H1 (cell line): ENCODE results near the gene VGLL4. TPM values are rescaled to one million over a fixed set of nuclear protein-coding genes. Genes with fewer than 3 reads are reported as not detected.

ENCODE experiments used
- CTCF ChIA-PET: fragments of 300-600 bp; sonication (Branson Sonifier 250); formaldehyde crosslinking; loops from one replicate; lab custom pipeline; 2021; ENCODE audit not compliant: partially characterized antibody; lab: Charles Lee
- POLR2A ChIA-PET: fragments of 300-600 bp; sonication (Branson Sonifier 250); formaldehyde crosslinking; loops from one replicate; lab custom pipeline; 2021; ENCODE audit warnings: inconsistent platforms; ENCODE audit not compliant: partially characterized antibody; lab: Charles Lee
- DNase-seq, 2 experiments: peaks; one replicate each; pipeline versions ENCODE4 v3.0.0 to v3.0.0-alpha.2; 2010 to 2022; ENCODE audit warnings: low spot score in 2 of 2, low read depth in 1 of 2, mixed read lengths in 1 of 2
- FAIRE-seq: peaks from 2 replicates; lab custom pipeline; 2011; peaks lifted over from hg19 to GRCh38; lab: Jason Lieb, UNC
- H2AFZ ChIP-seq: 2 replicates; pipeline ENCODE4 v1.8.1; 2012; ENCODE audit warnings: low read length, inconsistent platforms
- H2AK5ac ChIP-seq: 2 replicates; pipeline ENCODE4 v1.6.1; 2013; ENCODE audit warnings: low read depth, low read length
- H2BK120ac ChIP-seq: replicated peaks from 2 replicates; pipeline ENCODE3; 2013; ENCODE audit warnings: low read depth, low read length, inconsistent platforms
- H2BK12ac ChIP-seq: 2 replicates; pipeline ENCODE4 v1.6.1; 2013; ENCODE audit warnings: low read depth, low read length
- H2BK15ac ChIP-seq: 2 replicates; pipeline ENCODE4 v1.6.1; 2013; ENCODE audit warnings: low read length
- H2BK20ac ChIP-seq: 2 replicates; pipeline ENCODE4 v1.6.1; 2013; ENCODE audit warnings: low read length
- H2BK5ac ChIP-seq: 2 replicates; pipeline ENCODE4 v1.6.1; 2013; ENCODE audit warnings: low read depth, low read length
- H3K14ac ChIP-seq: 2 replicates; pipeline ENCODE4 v1.6.1; 2013; ENCODE audit warnings: inconsistent platforms; ENCODE audit not compliant: insufficient read length
- H3K18ac ChIP-seq: 2 replicates; pipeline ENCODE4 v1.6.1; 2013; ENCODE audit warnings: low read length; ENCODE audit errors: extremely low read depth
- H3K23ac ChIP-seq: 2 replicates; pipeline ENCODE4 v1.6.1; 2013; ENCODE audit warnings: inconsistent platforms; ENCODE audit not compliant: insufficient read length
- H3K23me2 ChIP-seq: 2 replicates; pipeline ENCODE4 v1.6.1; 2013; ENCODE audit warnings: low read depth, low read length
- H3K27ac ChIP-seq: 2 replicates; pipeline ENCODE4 v1.6.1; 2011; ENCODE audit warnings: low read depth, low read length, inconsistent platforms
- H3K27me3 ChIP-seq, 4 experiments: replicated peaks in 1 of 4; 1 replicate in 1 of 4; 2 replicates in 3 of 4; pipeline versions ENCODE4 v1.6.1 to v1.8.1; 2011 to 2013; ENCODE audit warnings: low read length in 3 of 4, mild to moderate bottlenecking in 3 of 4, inconsistent platforms in 2 of 4, mixed read lengths in 2 of 4, moderate library complexity in 1 of 4; ENCODE audit not compliant: control insufficient read depth in 3 of 4, insufficient read depth in 3 of 4; ENCODE audit errors: extremely low read depth in 1 of 4
- H3K36me3 ChIP-seq, 4 experiments: 2 replicates each; pipeline versions ENCODE4 v1.6.1 to v1.8.1; 2011 to 2013; ENCODE audit warnings: mild to moderate bottlenecking in 4 of 4, low read length in 3 of 4, moderate library complexity in 2 of 4, control low read depth in 1 of 4, inconsistent platforms in 1 of 4; ENCODE audit not compliant: insufficient read depth in 4 of 4, control insufficient read depth in 2 of 4
- H3K4ac ChIP-seq: replicated peaks from 2 replicates; pipeline ENCODE3; 2013; ENCODE audit warnings: low read length, low read depth, mixed read lengths, inconsistent platforms; ENCODE audit not compliant: insufficient read length
- H3K4me1 ChIP-seq, 4 experiments: replicated peaks in 1 of 4; 1 replicate in 1 of 4; 2 replicates in 3 of 4; pipeline versions ENCODE4 v1.6.1 to v1.8.1; 2011 to 2013; ENCODE audit warnings: low read length in 3 of 4, inconsistent platforms in 2 of 4, mixed read lengths in 1 of 4; ENCODE audit not compliant: insufficient read depth in 4 of 4, control insufficient read depth in 3 of 4
- H3K4me2 ChIP-seq, 2 experiments: 2 replicates each; pipeline versions ENCODE4 v1.6.1 to v1.8.1; 2011 to 2013; ENCODE audit warnings: low read depth in 2 of 2, low read length in 2 of 2, control low read depth in 1 of 2, inconsistent platforms in 1 of 2, mild to moderate bottlenecking in 1 of 2; ENCODE audit not compliant: insufficient read depth in 1 of 2
- H3K4me3 ChIP-seq, 4 experiments: fragments of 200-600, 300-600 bp in 1 of 4; sonication (generic), shearing (Covaris generic), sonication (Bioruptor Twin) in 1 of 4; 2 replicates each; pipeline versions ENCODE4 v1.5.1 to v1.8.1; 2011 to 2016; ENCODE audit warnings: low read length in 4 of 4, low read depth in 3 of 4, control low read depth in 2 of 4, inconsistent platforms in 2 of 4, mild to moderate bottlenecking in 2 of 4, mixed read lengths in 1 of 4, moderate library complexity in 1 of 4; ENCODE audit not compliant: insufficient read depth in 2 of 4; ENCODE audit errors: extremely low read depth in 1 of 4
- H3K56ac ChIP-seq: replicated peaks from 2 replicates; pipeline ENCODE3; 2013; ENCODE audit warnings: low read depth, mild to moderate bottlenecking, mixed read lengths, low read length, inconsistent platforms; ENCODE audit not compliant: insufficient read length
- H3K79me1 ChIP-seq: 2 replicates; pipeline ENCODE4 v1.6.1; 2013; ENCODE audit warnings: low read depth, low read length, control low read depth
- H3K79me2 ChIP-seq, 2 experiments: 2 replicates each; pipeline versions ENCODE4 v1.6.1 to v1.8.1; 2012 to 2013; ENCODE audit warnings: low read length in 2 of 2, mild to moderate bottlenecking in 2 of 2, inconsistent platforms in 1 of 2; ENCODE audit not compliant: insufficient read depth in 2 of 2, control insufficient read depth in 1 of 2
- H3K9ac ChIP-seq, 4 experiments: replicated peaks in 1 of 4; 1 replicate in 1 of 4; 2 replicates in 3 of 4; pipeline versions ENCODE4 v1.6.1 to v1.8.1; 2011 to 2013; ENCODE audit warnings: low read depth in 3 of 4, low read length in 3 of 4, control low read depth in 2 of 4, mild to moderate bottlenecking in 2 of 4, moderate library complexity in 2 of 4, inconsistent platforms in 1 of 4; ENCODE audit errors: extremely low read depth in 1 of 4
- H3K9me3 ChIP-seq, 2 experiments: 2 replicates each; pipeline versions ENCODE4 v1.6.1 to v1.8.1; 2012 to 2013; ENCODE audit warnings: mild to moderate bottlenecking in 2 of 2, moderate library complexity in 2 of 2, control low read depth in 1 of 2, inconsistent platforms in 1 of 2, low read depth in 1 of 2, low read length in 1 of 2, mixed read lengths in 1 of 2; ENCODE audit not compliant: insufficient read depth in 2 of 2
- H4K20me1 ChIP-seq, 2 experiments: replicated peaks in 1 of 2; 2 replicates each; pipeline versions ENCODE3 to v1.8.1; 2011 to 2013; ENCODE audit warnings: inconsistent platforms in 2 of 2, low read length in 2 of 2, mild to moderate bottlenecking in 1 of 2; ENCODE audit not compliant: insufficient read depth in 2 of 2, control insufficient read depth in 1 of 2
- H4K5ac ChIP-seq: 2 replicates; pipeline ENCODE4 v1.6.1; 2013; ENCODE audit warnings: low read length, low read depth, mixed read lengths, inconsistent platforms; ENCODE audit not compliant: insufficient read length
- H4K8ac ChIP-seq: 2 replicates; pipeline ENCODE4 v1.8.0; 2013; ENCODE audit warnings: mild to moderate bottlenecking, moderate library complexity, low read length, inconsistent platforms; ENCODE audit not compliant: insufficient read depth; ENCODE audit errors: extremely low read depth
- H4K91ac ChIP-seq: replicated peaks from 2 replicates; pipeline ENCODE3; 2013; ENCODE audit warnings: low read length, mixed read lengths, inconsistent platforms; ENCODE audit not compliant: insufficient read length
- POU5F1 ChIP-seq: IDR thresholded peaks from 2 replicates; pipeline ENCODE4 v1.6.1; 2011; ENCODE audit warnings: low read depth, mild to moderate bottlenecking, low read length, moderate library complexity
- TEAD4 ChIP-seq: IDR thresholded peaks from 2 replicates; pipeline ENCODE4 v1.6.1; 2012; ENCODE audit warnings: low read depth, low read length, inconsistent platforms, mixed read lengths
- WGBS, 2 experiments: shearing (Covaris generic) in 1 of 2; methylation state at CpG; one replicate each; pipeline versions ENCODE4 v1.1.6 to v1.1.7; 2013 to 2015; ENCODE audit warnings: low lambda C conversion rate in 2 of 2, mixed read lengths in 2 of 2, inconsistent platforms in 1 of 2, low coverage in 1 of 2, missing lambda C conversion rate in 1 of 2; ENCODE audit not compliant: insufficient replicate concordance in 2 of 2, insufficient coverage in 1 of 2, insufficient read length in 1 of 2; ENCODE audit errors: extremely low coverage in 1 of 2, missing lambda C conversion rate in 1 of 2; 5-methylcytosine and 5-hydroxymethylcytosine counted together
- polyA plus RNA-seq, 7 experiments: library from polyadenylated mRNA; depleted of rRNA in 3 of 7; stranded (reverse) in 5 of 7; unstranded in 2 of 7; fragments of >200 nt in 5 of 7; fragments of 200-250 nt in 2 of 7; gene quantifications; 1 replicate in 5 of 7; 2 replicates in 1 of 7; 4 replicates in 1 of 7; pipeline versions ENCODE4 v1.2.1 to v1.2.3, GENCODE V29; 2011 to 2013; ENCODE audit warnings: missing spikeins in 2 of 7, mixed read lengths in 2 of 7
- total RNA-seq: library from RNA; stranded (reverse); fragmentation: NEBNext Ultra II Directional; extraction: Animal tissue kit (Norgen Biotek cat#: 25700); gene quantifications from 2 replicates; pipeline ENCODE4 v1.2.1, GENCODE V29; 2021

Gene VGLL4
- total and polyA plus RNA-seq, 2 of the 8 experiments (the other 6 are each of a cell fraction or from before 2014, with no cell fraction given), result 45.1 to 50.0 TPM

- FAIRE-seq, result no peak
- no peak overlapping the region for H3K56ac ChIP-seq
- H2BK15ac ChIP-seq, result no peak overlapping the region
- H3K79me2 ChIP-seq, result peaks cover 4 to 99% of the 10 kb centered on the region in 2 experiments
- peaks cover 9 to 31% (median 17%) of the 10 kb centered on the region in 4 experiments for H3K4me1 ChIP-seq
- H2BK20ac ChIP-seq, result no peak overlapping the region
- H4K91ac ChIP-seq, result no peak overlapping the region
- no peak overlapping the region for H2BK5ac ChIP-seq
- no peak overlapping the region for H3K18ac ChIP-seq
- H2BK120ac ChIP-seq, result no peak overlapping the region
- H3K4me3 ChIP-seq, result no peak overlapping the region
- WGBS, 2 experiments, result 82% methylated on average over 8 of the region's 8 CpGs; no CpG with 5 or more reads in 1 of the 2 experiments
- no peak overlapping the region for H3K4ac ChIP-seq
- POLR2A ChIA-PET, result interaction anchor here (1.1 kb wide), 1 partner anchor 20 kb away, joined by 4 read pairs; no protein-coding TSS in a partner anchor
- H3K4me2 ChIP-seq, result no peak overlapping the region
- CTCF ChIA-PET, result interaction anchor here (1.4 kb wide), 1 partner anchor 234 kb away, joined by 3 read pairs; no protein-coding TSS in a partner anchor
- no peak overlapping the region for H3K14ac ChIP-seq
- DNase-seq, result no peak
- H4K5ac ChIP-seq, result no peak overlapping the region
- H2AFZ ChIP-seq, result no peak overlapping the region
- H3K79me1 ChIP-seq, result peaks cover 17% of the 10 kb centered on the region
- H4K8ac ChIP-seq, result no peak overlapping the region
- H2BK12ac ChIP-seq, result no peak overlapping the region
- H3K9ac ChIP-seq, result no peak overlapping the region
- H4K20me1 ChIP-seq, result peaks cover 20 to 28% of the 10 kb centered on the region in 2 experiments
- no peaks in the 10 kb centered on the region for H3K9me3 ChIP-seq
- no peak overlapping the region for H3K23ac ChIP-seq
- no peaks in the 10 kb centered on the region for H3K23me2 ChIP-seq
- H3K36me3 ChIP-seq, result no peaks in the 10 kb centered on the region
- H2AK5ac ChIP-seq, result no peak overlapping the region
- no peak overlapping the region for H3K27ac ChIP-seq
- no peaks in the 10 kb centered on the region for H3K27me3 ChIP-seq
- TF ChIP-seq TEAD4 (no peak), POU5F1 (no peak)
These were observed 30.4 kb downstream of the VGLL4 start for GRCh38 chr3:11613319-11613718.
